Mesenchymal stem cell (in vitro differentiated cells and primary cell): ENCODE measurements around the gene NTHL1.

Source experiments
- DNase-seq: peaks from one replicate; pipeline ENCODE4 v3.0.0-alpha.2; 2013
- H2AFZ ChIP-seq: one replicate; pipeline ENCODE4 v1.6.1; 2013; ENCODE audit warnings: low read depth, mild to moderate bottlenecking, control low read depth, inconsistent platforms, low read length, moderate library complexity
- H2AK5ac ChIP-seq: 2 replicates; pipeline ENCODE4 v1.6.1; 2013; ENCODE audit warnings: low read length, moderate library complexity, mild to moderate bottlenecking, inconsistent platforms; ENCODE audit not compliant: severe bottlenecking
- H2BK120ac ChIP-seq: one replicate; pipeline ENCODE4 v1.6.1; 2013; ENCODE audit warnings: low read depth, mild to moderate bottlenecking, inconsistent platforms, low read length, moderate library complexity
- H2BK12ac ChIP-seq, 2 experiments: one replicate each; pipeline ENCODE4 v1.6.1; 2013; ENCODE audit warnings: inconsistent platforms in 2 of 2, low read length in 2 of 2, mild to moderate bottlenecking in 2 of 2, moderate library complexity in 2 of 2, control low read depth in 1 of 2
- H2BK15ac ChIP-seq: one replicate; pipeline ENCODE4 v1.6.1; 2013; ENCODE audit warnings: mild to moderate bottlenecking, low read depth, inconsistent platforms; ENCODE audit not compliant: poor library complexity, severe bottlenecking
- H2BK5ac ChIP-seq: 2 replicates; pipeline ENCODE4 v1.6.1; 2013; ENCODE audit warnings: low read depth, mild to moderate bottlenecking, low read length, control low read depth, inconsistent platforms; ENCODE audit not compliant: poor library complexity, severe bottlenecking
- H3K14ac ChIP-seq, 2 experiments: one replicate each; pipeline ENCODE4 v1.6.1; 2013; ENCODE audit warnings: inconsistent platforms in 2 of 2, low read length in 2 of 2, control low read depth in 1 of 2, mild to moderate bottlenecking in 1 of 2, moderate library complexity in 1 of 2
- H3K18ac ChIP-seq, 2 experiments: one replicate each; pipeline ENCODE4 v1.6.1; 2013; ENCODE audit warnings: inconsistent platforms in 2 of 2, low read length in 2 of 2, control low read depth in 1 of 2, low read depth in 1 of 2, mild to moderate bottlenecking in 1 of 2
- H3K23ac ChIP-seq, 2 experiments: one replicate each; pipeline ENCODE4 v1.6.1; 2013; ENCODE audit warnings: inconsistent platforms in 2 of 2, low read length in 2 of 2, mild to moderate bottlenecking in 2 of 2, moderate library complexity in 2 of 2, control low read depth in 1 of 2
- H3K27ac ChIP-seq: 2 replicates; pipeline ENCODE4 v1.5.1; 2013; ENCODE audit warnings: mild to moderate bottlenecking, moderate library complexity, low read length, control low read depth, inconsistent platforms; ENCODE audit not compliant: poor library complexity, severe bottlenecking
- H3K27me3 ChIP-seq, 2 experiments: 2 replicates each; pipeline versions ENCODE4 v1.6.1 to v1.7.0; 2013; ENCODE audit warnings: low read length in 2 of 2, mild to moderate bottlenecking in 2 of 2, moderate library complexity in 2 of 2, control low read depth in 1 of 2, inconsistent platforms in 1 of 2; ENCODE audit not compliant: control insufficient read depth in 1 of 2, insufficient read depth in 1 of 2
- H3K36me3 ChIP-seq, 2 experiments: 2 replicates each; pipeline versions ENCODE4 v1.6.1 to v1.7.0; 2013; ENCODE audit warnings: low read length in 2 of 2, control low read depth in 1 of 2, inconsistent platforms in 1 of 2, low read depth in 1 of 2, mild to moderate bottlenecking in 1 of 2; ENCODE audit not compliant: insufficient read depth in 2 of 2, control insufficient read depth in 1 of 2
- H3K4ac ChIP-seq, 2 experiments: one replicate each; pipeline ENCODE4 v1.6.1; 2013; ENCODE audit warnings: inconsistent platforms in 2 of 2, low read length in 2 of 2, mild to moderate bottlenecking in 2 of 2, moderate library complexity in 2 of 2, control low read depth in 1 of 2, low read depth in 1 of 2
- H3K4me1 ChIP-seq: 2 replicates; pipeline ENCODE4 v1.6.1; 2013; ENCODE audit warnings: low read depth, low read length, control low read depth; ENCODE audit not compliant: control insufficient read depth, insufficient read depth
- H3K4me2 ChIP-seq: 2 replicates; pipeline ENCODE4 v1.6.1; 2013; ENCODE audit warnings: low read length, mild to moderate bottlenecking, inconsistent platforms; ENCODE audit not compliant: poor library complexity, severe bottlenecking
- H3K4me3 ChIP-seq, 2 experiments: 2 replicates each; pipeline versions ENCODE4 v1.5.1 to v1.7.0; 2013; ENCODE audit warnings: low read length in 2 of 2, mild to moderate bottlenecking in 2 of 2, control low read depth in 1 of 2, low read depth in 1 of 2; ENCODE audit not compliant: insufficient read depth in 1 of 2
- H3K79me1 ChIP-seq: replicated peaks from 2 replicates; pipeline ENCODE4 v1.6.1; 2013; ENCODE audit warnings: mild to moderate bottlenecking, control low read depth, low read length, inconsistent platforms; ENCODE audit not compliant: poor library complexity, severe bottlenecking
- H3K9ac ChIP-seq: 2 replicates; pipeline ENCODE4 v1.7.0; 2013; ENCODE audit warnings: mild to moderate bottlenecking, low read length, moderate library complexity
- H3K9me3 ChIP-seq: 2 replicates; pipeline ENCODE4 v1.7.0; 2013; ENCODE audit warnings: mild to moderate bottlenecking, low read length; ENCODE audit not compliant: control insufficient read depth
- H4K8ac ChIP-seq: one replicate; pipeline ENCODE4 v1.6.1; 2013; ENCODE audit warnings: inconsistent platforms, mild to moderate bottlenecking, low read length, moderate library complexity
- H4K91ac ChIP-seq: one replicate; pipeline ENCODE4 v1.6.1; 2013; ENCODE audit warnings: mild to moderate bottlenecking, low read length, inconsistent platforms
- WGBS: methylation state at CpG from one replicate; pipeline ENCODE4 v1.1.7; 2013; ENCODE audit warnings: mixed read lengths; 5-methylcytosine and 5-hydroxymethylcytosine counted together

NTHL1 gene

DNA sequence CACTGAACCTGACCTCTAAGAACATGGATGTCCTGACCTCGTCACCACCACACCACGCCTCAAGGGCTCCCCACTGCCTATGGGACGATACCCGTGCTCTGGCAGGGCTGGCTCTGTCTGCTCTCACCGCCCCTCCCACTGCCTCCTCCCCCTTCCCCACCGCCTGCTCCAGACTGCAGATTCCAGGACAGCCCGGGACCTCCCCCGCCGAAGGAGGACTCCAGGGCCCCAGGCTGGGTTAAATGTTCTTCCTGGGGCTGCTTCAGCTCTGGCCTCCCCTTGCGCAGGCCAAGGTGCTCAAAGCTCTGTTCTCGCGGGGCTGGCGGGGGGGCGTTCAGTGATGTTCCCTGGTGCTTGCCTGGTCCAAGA lies 24.9 kb downstream of the NTHL1 start:
- H2BK120ac ChIP-seq, result peak overlapping the region; percentile 45
- peak overlapping the region; percentile 68 for H3K27ac ChIP-seq
- H3K27me3 ChIP-seq, result peaks cover 21 to 36% of the 10 kb centered on the region in 2 experiments
- no peak overlapping the region for H2BK5ac ChIP-seq
- peak overlapping the region; percentile 21 to 73 for H3K4me3 ChIP-seq
- H3K36me3 ChIP-seq, result no peaks in the 10 kb centered on the region
- peak; percentile 85 for DNase-seq
- H3K9ac ChIP-seq, result peak overlapping the region; percentile 52
- no peak overlapping the region for H3K23ac ChIP-seq
- H3K79me1 ChIP-seq, result no peaks in the 10 kb centered on the region
- peak overlapping the region; percentile 88 to 94 for H3K18ac ChIP-seq
- peak overlapping the region; percentile 76 for H2AFZ ChIP-seq
- no peak overlapping the region for H2AK5ac ChIP-seq
- WGBS, result 4% methylated on average over 10 of the region's 14 CpGs
- H3K4ac ChIP-seq, result peak overlapping the region; percentile 63 to 80
- H3K4me1 ChIP-seq, result peaks cover 47% of the 10 kb centered on the region
- H2BK12ac ChIP-seq, result peak overlapping the region; percentile 26 to 79
- peak overlapping the region; percentile 77 for H3K4me2 ChIP-seq
- H3K14ac ChIP-seq, result peak overlapping the region in 1 of 2 experiments; percentile 69
- no peaks in the 10 kb centered on the region for H3K9me3 ChIP-seq
- peak overlapping the region; percentile 91 for H4K8ac ChIP-seq
- peak overlapping the region; percentile 49 for H2BK15ac ChIP-seq
- H4K91ac ChIP-seq, result peak overlapping the region; percentile 62

DNA sequence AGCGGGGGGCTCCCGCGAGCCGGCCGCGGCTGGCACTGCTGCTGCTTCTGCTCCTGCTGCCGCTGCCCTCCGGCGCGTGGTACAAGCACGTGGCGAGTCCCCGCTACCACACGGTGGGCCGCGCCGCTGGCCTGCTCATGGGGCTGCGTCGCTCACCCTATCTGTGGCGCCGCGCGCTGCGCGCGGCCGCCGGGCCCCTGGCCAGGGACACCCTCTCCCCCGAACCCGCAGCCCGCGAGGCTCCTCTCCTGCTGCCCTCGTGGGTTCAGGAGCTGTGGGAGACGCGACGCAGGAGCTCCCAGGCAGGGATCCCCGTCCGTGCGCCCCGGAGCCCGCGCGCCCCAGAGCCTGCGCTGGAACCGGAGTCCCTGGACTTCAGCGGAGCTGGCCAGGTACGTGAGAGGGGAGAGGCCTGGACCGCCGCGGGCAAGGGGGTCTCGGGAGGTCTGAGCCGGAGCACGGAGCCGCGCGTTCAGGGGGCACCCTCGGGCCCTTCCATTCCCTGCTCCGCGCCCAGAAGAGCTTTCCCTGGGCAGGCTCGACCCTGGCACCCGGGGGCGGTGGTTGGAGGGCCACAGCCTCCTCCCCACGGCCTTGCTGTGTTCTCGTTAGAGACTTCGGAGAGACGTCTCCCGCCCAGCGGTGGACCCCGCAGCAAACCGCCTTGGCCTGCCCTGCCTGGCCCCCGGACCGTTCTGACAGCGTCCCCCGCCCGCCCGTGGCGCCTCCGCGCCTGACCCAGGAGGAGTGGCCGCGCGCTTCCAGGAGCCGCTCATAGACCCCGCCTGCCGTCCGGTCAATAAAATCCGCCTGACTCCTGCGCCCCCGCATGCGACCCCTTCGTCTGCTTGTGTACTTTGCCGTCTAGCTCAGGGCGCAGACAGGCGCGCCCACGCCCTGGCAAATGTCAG lies 27.5 kb downstream of the NTHL1 start:
- Histone ChIP-seq H3K36me3 (no peaks in the 10 kb centered on the region), H4K8ac (peak overlapping the region; percentile 38), H3K4me3 (peak overlapping the region in 1 of 2 experiments; percentile 20), H2BK120ac (no peak overlapping the region), H3K14ac (no peak overlapping the region), H3K4me2 (peak overlapping the region; percentile 50), H2AK5ac (no peak overlapping the region), H3K18ac (peak overlapping the region in 1 of 2 experiments; percentile 29), H2BK12ac (peak overlapping the region in 1 of 2 experiments; percentile 68), H3K27me3 (peaks cover 21 to 33% of the 10 kb centered on the region in 2 experiments), H3K4me1 (peaks cover 34% of the 10 kb centered on the region), H3K4ac (peak overlapping the region in 1 of 2 experiments; percentile 26), H3K9ac (no peak overlapping the region), H3K9me3 (no peaks in the 10 kb centered on the region), H2AFZ (no peak overlapping the region), H3K23ac (peak overlapping the region in 1 of 2 experiments; percentile 68), H4K91ac (no peak overlapping the region), H3K27ac (no peak overlapping the region), H3K79me1 (no peaks in the 10 kb centered on the region), H2BK5ac (no peak overlapping the region), H2BK15ac (peak overlapping the region; percentile 40)
- DNase-seq, result peak; percentile 20
- 5% methylated on average over 86 of the region's 96 CpGs for WGBS

DNA sequence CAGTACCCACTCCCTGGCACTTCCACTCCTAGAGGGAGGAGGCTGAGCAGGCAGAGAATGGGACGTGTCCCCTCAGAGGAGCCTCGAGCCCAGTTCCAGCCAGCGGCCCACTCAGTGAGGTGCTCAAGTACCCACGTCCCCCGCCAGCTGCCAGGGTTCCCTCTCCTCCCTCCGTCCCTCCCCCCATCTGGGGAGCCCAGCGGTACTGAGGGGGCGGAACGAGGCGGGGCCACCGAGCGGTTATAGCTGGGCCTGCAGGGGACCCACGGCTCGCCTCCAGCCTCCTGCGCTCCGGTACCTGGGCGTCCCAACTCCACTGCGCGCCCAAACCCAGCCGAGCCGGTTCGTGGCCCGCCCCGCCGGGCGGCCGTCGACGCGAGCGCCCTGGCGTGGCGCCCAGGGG lies 28.1 kb downstream of the NTHL1 start, which contains the start of gene NPW:
TSS of gene NPW (plus strand) at position 268 of the 403 bp plus-strand sequence.
- H2BK12ac ChIP-seq, result peak within 1 kb of the TSS in 1 of 2 experiments; percentile 68

DNA sequence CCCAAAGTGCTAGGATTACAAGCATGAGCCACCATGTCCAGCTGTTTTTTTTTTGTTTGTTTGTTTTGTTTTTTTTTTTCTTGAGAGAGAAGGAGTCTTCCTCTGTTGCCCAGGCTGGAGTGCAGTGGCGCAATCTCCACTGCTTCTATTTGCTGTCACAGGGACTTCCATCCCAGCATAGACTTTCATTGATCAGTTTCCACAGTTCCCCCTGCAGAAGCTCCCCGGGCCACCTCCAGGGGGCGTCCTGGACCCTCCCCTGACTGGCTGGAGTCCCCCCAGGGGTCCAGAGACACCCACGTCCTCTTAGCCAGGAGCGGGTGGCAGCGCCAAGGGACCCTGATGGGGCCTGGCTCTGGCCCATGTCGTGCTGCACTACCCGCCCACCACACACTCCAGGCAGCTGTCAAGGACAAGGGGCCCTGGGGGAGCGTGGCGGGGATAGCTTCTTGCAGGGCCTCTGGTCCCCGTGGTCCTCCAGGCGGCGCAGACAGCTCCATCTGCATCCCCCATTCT lies 31.2 kb downstream of the NTHL1 start:
- no peak overlapping the region for H4K91ac ChIP-seq
- DNase-seq, result no peak
- WGBS, result 50% methylated on average over 13 of the region's 13 CpGs

More for the DNA sequence above, 28.1 kb downstream of the NTHL1 start, which contains the start of gene NPW:
- Histone ChIP-seq H2AK5ac (no peak within 1 kb of the TSS), H2BK120ac (no peak within 1 kb of the TSS), H3K23ac (peak within 1 kb of the TSS in 1 of 2 experiments; percentile 68), H4K91ac (no peak within 1 kb of the TSS), H3K9me3 (no peaks in the 10 kb centered on the region), H2AFZ (no peak within 1 kb of the TSS), H3K18ac (peak within 1 kb of the TSS in 1 of 2 experiments; percentile 29), H3K27ac (no peak within 1 kb of the TSS), H3K4me1 (peaks cover 34% of the 10 kb centered on the region), H2BK5ac (no peak within 1 kb of the TSS), H3K79me1 (no peaks in the 10 kb centered on the region), H3K36me3 (no peaks in the 10 kb centered on the region), H3K4ac (peak within 1 kb of the TSS in 1 of 2 experiments; percentile 26), H3K27me3 (peaks cover 21 to 33% of the 10 kb centered on the region in 2 experiments), H3K4me2 (peak within 1 kb of the TSS; percentile 50), H3K14ac (peak within 1 kb of the TSS in 1 of 2 experiments; percentile 75), H2BK15ac (peak within 1 kb of the TSS; percentile 40), H3K4me3 (peak within 1 kb of the TSS in 1 of 2 experiments; percentile 20), H4K8ac (peak within 1 kb of the TSS; percentile 38), H3K9ac (no peak within 1 kb of the TSS)
- DNase-seq, result peak; percentile 13
- 7% methylated on average over 32 of the region's 33 CpGs for WGBS

More for the DNA sequence above, 31.2 kb downstream of the NTHL1 start:
- Histone ChIP-seq H2BK15ac (no peak overlapping the region), H3K4me2 (no peak overlapping the region), H3K4me1 (peaks cover 17% of the 10 kb centered on the region), H4K8ac (no peak overlapping the region), H3K14ac (no peak overlapping the region), H3K9ac (no peak overlapping the region), H2BK120ac (no peak overlapping the region), H3K27ac (no peak overlapping the region), H2BK12ac (no peak overlapping the region), H3K36me3 (no peaks in the 10 kb centered on the region), H3K27me3 (peaks cover 21 to 30% of the 10 kb centered on the region in 2 experiments), H3K4me3 (no peak overlapping the region), H3K23ac (no peak overlapping the region), H2AK5ac (no peak overlapping the region), H3K18ac (no peak overlapping the region), H2AFZ (no peak overlapping the region), H2BK5ac (no peak overlapping the region), H3K79me1 (no peaks in the 10 kb centered on the region), H3K9me3 (no peaks in the 10 kb centered on the region), H3K4ac (no peak overlapping the region)
